NCI-H2107 (cell line): ENCODE data around the gene SPTBN1.

Experiments
- DNase-seq: peaks from one replicate; lab custom pipeline; 2025; lab: John Stamatoyannopoulos, UW

The SPTBN1 gene

DNA sequence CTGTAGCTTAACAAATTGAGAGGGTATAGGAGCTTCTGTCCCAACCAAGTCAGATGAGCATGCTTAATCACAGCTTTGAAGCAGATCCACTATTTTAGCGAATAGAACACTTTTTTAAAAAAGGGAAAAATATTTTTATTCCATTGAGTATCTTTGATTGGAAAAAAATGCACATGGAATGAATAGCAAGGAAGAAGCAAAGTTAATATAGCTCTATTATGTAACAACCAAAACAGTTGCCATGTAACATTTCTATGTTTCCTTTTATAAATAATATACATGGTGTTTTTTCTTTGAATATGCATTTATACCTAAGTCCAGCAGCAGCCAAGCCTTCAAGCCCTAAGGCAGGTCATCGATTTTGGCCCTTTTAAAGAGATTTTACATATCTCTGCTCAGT is 21.4 kb upstream of the SPTBN1 start:
- no peak for DNase-seq

GRCh38 chr2:54435325-54436226 is 20.6 kb upstream of the SPTBN1 start:
- no peak for DNase-seq

GRCh38 chr2:54437588-54437987 is 18.5 kb upstream of the SPTBN1 start:
- DNase-seq: no peak

DNA sequence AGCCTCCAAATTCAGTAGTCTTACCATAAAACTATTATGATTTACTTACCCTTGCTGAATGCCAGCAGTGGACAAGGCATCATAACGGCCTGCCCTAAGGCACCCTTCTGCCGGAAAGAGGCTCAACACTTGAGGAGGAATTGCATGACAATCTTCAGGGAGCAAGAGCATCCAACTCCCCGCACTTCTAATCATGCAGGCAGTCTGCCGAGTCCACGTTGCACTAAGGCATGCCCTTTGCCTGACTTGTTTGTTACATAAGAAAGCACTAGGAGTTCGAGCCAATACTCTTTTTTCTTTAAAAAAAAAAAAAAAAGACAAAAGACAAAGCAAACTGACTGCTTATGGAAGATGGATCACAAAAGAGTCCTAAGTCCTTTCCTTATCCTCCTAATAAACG is 17.9 kb upstream of the SPTBN1 start:
- no peak for DNase-seq

DNA sequence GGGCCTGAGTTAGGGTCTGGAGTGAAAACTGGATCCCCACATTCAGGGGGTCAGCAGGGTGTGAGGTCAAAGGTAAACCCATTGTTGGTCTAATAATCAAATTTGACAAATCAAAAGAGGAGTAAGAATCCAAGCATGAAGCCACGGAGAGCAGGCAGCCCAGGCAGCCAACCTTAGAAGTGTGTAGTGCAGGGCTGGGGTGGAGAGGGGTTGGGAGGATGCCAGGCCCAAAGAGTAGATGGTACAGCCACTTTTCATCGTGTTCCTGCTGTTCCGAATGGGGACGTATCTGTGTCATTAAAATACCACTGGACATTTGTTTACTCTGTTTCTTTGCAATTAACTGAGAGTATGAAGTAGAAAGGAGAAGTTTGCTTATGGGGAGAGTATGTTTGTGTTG is 16.5 kb upstream of the SPTBN1 start:
- DNase-seq: no peak

GRCh38 chr2:54440050-54440449 is 16.1 kb upstream of the SPTBN1 start:
- DNase-seq: no peak

- DNase-seq: no peak
Observed at GRCh38 chr2:54444503-54444902, 11.6 kb upstream of the SPTBN1 start.

DNA sequence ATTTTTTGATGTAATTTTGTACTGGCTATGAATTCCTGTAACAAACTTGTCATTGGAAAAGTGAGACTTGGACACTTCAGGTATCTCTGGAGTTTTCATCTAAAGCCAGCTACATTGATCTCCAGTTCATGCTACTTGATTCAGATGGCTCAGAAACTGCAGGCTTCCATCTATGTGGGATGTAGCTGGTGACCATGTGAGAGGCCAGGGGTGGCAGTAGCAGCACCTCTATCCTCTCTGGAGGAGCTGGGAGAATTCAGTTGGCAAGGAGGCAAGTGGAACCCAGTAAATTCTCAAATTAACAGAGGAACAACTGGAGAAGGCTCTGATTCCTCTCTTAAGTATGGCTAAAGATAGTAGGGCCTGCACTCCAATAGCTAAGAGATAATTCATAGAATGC is 10.0 kb upstream of the SPTBN1 start:
- DNase-seq: no peak

- no peak for DNase-seq
Observed at GRCh38 chr2:54446625-54447024, 9.5 kb upstream of the SPTBN1 start.

DNA sequence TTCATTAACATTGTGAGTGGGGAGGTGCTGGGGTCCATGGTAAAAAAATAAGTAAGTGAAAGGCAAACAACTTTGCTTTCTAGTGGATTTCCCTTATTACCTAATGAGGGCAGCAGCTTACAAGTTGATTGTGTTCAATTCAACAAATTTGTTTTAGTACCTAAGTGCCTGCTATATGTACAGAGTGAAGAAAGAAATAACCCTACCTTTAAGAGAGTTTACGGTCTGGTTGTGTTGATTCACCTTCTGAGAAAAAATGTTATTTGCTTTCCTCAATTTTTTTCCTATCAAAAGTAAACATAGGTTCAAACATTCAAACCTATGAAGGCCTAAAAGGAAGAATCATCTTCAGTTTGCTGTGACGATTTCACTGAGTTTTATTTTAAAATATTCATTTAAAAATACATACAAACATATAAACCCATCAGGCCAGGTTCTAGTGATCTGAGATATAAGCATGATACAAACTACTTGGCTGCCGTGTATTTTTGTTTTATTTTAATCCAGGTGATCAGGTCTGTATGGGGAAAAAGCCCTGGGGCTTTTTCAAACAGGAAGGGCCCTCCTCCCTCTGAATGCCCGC is 1.5 kb upstream of the SPTBN1 start:
- DNase-seq: no peak

DNA sequence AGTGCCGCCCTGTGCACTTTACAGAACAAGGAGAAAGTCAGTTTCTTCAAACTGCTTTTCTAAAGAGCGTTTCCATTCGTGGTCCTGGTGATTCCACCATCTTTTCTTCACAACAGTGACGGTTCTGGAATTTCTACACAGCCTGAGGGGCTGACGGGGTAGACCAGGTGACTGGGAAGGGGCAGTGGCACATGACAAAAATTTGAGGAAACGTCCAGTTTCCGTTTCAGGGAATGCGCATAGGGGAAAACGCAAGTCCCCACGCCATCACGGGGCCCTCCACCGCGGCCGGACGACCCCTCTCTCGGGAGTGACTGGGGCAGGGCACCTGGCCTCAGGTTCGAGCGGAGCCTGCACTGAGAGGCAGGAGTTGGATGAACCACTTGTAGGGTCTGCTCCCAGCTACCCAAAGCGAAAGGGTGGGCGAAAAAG is 980 bp upstream of the SPTBN1 start:
- DNase-seq: no peak

- DNase-seq: no peak
Observed at GRCh38 chr2:54456362-54456611, 160 bp downstream of the SPTBN1 start.

DNA sequence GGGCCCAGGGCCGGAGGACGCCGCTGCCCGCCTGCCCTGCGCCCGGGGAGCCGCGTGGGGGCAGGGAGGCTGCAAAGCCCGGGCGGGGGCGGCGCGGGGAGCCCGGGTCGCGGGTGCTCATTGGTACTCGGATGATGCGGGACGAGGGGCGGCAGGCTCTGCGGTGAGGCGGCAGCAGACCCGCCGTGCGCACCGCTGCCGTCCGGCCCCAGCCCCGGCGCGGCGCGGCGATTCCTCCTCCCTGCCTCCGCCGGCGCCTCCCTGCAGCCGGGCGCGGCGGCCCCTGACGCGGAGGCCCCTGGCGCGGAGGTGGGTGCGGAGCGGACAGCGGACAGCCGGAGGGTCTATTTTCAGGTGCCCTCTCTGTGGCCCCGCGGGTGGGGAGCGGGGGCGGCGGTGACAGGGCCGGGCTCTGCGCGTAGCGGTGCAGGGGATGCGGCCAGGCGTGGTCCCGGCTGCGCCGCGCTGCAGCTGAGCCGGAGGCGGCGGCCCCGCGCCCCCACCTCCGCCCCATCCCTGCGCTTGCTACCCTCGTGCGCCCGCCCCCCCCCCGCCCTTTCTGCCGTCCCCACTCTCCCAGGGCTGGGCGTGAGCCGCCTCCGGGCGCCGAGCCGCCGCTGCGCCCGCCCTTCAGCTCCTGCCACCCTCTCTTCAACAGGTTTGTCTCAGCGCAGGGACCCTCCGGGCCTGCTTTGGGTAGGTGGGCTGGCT is 640 bp downstream of the SPTBN1 start:
- peak; percentile 12 for DNase-seq

GRCh38 chr2:54457323-54458023 is 1.3 kb downstream of the SPTBN1 start:
- DNase-seq: no peak

- no peak for DNase-seq
Observed at GRCh38 chr2:54459037-54459441, 2.9 kb downstream of the SPTBN1 start.

DNA sequence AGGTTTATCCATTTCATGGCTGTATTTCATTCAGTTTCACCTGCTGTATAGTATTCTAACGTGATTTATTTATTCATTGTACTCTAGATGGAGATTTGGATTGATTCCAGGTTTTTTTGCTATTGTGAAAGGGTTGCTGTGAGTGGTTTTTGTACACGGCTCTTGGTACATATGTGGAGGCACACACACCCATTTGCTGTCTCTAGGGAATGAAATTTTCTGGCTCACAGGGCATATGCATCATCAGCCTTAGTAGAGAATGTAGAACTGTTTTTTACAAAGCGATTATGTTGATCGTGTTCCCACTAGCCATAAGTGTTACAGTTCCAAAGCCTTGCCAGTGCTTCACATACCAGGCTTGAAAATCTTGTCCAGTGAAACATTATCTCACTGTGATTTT is 5.1 kb downstream of the SPTBN1 start:
- no peak for DNase-seq

- DNase-seq: no peak
Observed at GRCh38 chr2:54464341-54464740, 8.2 kb downstream of the SPTBN1 start.

- no peak for DNase-seq
Observed at GRCh38 chr2:54465143-54465542, 9.0 kb downstream of the SPTBN1 start.

- DNase-seq: no peak
Observed at GRCh38 chr2:54466870-54467269, 10.7 kb downstream of the SPTBN1 start.

DNA sequence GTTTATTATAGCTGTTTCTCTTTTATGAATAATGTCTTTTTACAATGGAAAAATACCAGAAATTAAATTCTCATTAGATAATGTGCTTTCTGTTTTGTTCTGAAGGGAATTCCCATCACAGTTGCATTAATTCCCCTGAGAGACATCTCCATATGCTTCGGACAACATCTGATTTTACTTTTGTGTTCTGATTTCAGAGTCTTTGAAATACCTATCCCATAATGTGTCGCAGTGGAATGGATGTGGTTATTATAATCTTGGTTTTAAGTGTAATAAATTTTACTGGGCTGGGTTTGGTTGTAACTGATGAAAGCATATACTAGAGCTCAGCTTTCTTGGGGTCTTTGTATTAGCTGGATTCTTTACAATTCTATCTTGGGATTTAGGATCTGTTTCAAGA is 12.5 kb downstream of the SPTBN1 start:
- DNase-seq: no peak

DNA sequence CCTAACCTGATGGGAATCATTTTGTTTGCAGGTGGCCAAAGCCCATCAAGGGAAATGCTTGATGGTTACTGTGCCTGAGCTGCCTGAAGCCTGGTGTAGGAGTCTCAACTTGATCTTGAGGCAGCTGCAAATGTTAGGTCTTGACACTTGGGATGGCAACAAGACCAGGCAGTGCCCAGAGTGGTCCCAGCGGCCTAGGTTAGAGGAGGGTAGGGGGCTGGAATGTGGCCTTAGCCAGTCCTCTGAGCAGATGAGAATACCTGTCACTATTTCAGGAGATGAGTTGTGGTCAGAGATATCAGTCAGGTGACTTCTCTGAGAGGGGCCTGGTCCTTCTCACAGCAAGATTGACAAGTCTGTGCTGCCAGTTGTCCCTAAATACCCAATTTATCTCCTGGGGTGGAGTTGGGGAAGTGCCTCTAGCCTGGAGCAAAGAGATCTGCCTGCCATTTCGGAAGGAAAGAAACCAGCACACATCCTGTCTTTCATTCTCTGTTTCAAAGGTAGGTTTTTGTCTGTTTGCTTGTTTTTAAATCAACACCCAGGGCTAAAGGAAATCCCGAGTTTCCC is 13.4 kb downstream of the SPTBN1 start:
- DNase-seq: no peak

- DNase-seq: no peak
Observed at GRCh38 chr2:54470266-54470938, 14.3 kb downstream of the SPTBN1 start.
